ENCODE data around the gene PSTK.
A peak's percentile ranks its signal among the peaks of the same experiment; 100 is the strongest.

The PSTK gene
- total RNA-seq, result 4.6 to 11.4 (median 5.5) reads per million in 3 experiments

GRCh38 chr10:122980209-122981065, at the start of gene PSTK:
Gene PSTK (plus strand): TSS chr10:122980401. CDS start chr10:122980480, 79 bp downstream.
- peak; percentile 89 for DNase-seq

GRCh38 chr10:122931088-122931906, 48.9 kb upstream of the PSTK start:
- DNase-seq, result no peak

- DNase-seq, result no peak
Measured at GRCh38 chr10:122939133-122939855, 40.9 kb upstream of the PSTK start.

- no peak for DNase-seq
Measured at GRCh38 chr10:122939856-122940543, 40.2 kb upstream of the PSTK start.

GRCh38 chr10:122949296-122949695, 30.9 kb upstream of the PSTK start:
- DNase-seq, result no peak

- DNase-seq, result peak; percentile 98
Measured at GRCh38 chr10:122953902-122954730, 26.1 kb upstream of the PSTK start, which contains the start of gene C10orf88. Gene C10orf88 (minus strand): TSS chr10:122954227. CDS start chr10:122954178, 49 bp downstream.

- no peak for DNase-seq
Measured at GRCh38 chr10:122954731-122955050, 25.5 kb upstream of the PSTK start.

- no peak for DNase-seq
Measured at GRCh38 chr10:122955892-122956291, 24.3 kb upstream of the PSTK start.

GRCh38 chr10:122957474-122957873, 22.7 kb upstream of the PSTK start:
- DNase-seq, result no peak

GRCh38 chr10:122962405-122962804, 17.8 kb upstream of the PSTK start:
- DNase-seq, result no peak

- no peak for DNase-seq
Measured at GRCh38 chr10:122966879-122967278, 13.3 kb upstream of the PSTK start.

GRCh38 chr10:122968698-122969097, 11.5 kb upstream of the PSTK start:
- DNase-seq, result no peak

GRCh38 chr10:122974023-122974422, 6.2 kb upstream of the PSTK start:
- DNase-seq, result no peak

- no peak for DNase-seq
Measured at GRCh38 chr10:122974543-122975064, 5.6 kb upstream of the PSTK start.

GRCh38 chr10:122981066-122981464, 864 bp downstream of the PSTK start:
- DNase-seq, result no peak

- DNase-seq, result no peak
Measured at GRCh38 chr10:122983898-122984297, 3.7 kb downstream of the PSTK start.

- DNase-seq, result no peak
Measured at GRCh38 chr10:122984708-122985107, 4.5 kb downstream of the PSTK start.

- no peak for DNase-seq
Measured at GRCh38 chr10:122986335-122986734, 6.1 kb downstream of the PSTK start.

- DNase-seq, result no peak
Measured at GRCh38 chr10:122988501-122988900, 8.3 kb downstream of the PSTK start.

- DNase-seq, result no peak
Measured at GRCh38 chr10:122990278-122990677, 10.1 kb downstream of the PSTK start.

- DNase-seq, result no peak
Measured at GRCh38 chr10:122992031-122992585, 11.9 kb downstream of the PSTK start.

Data from central memory CD4-positive, alpha-beta T cell (primary cell).